Activated naive CD4-positive, alpha-beta T cell treated with anti-CD3 and anti-CD28 coated beads for 36 hours (primary cell): ENCODE measurements around the gene EDN3. TPM values are rescaled to one million over a fixed set of nuclear protein-coding genes. Genes with fewer than 3 reads are reported as not detected.

ENCODE experiments used
- CTCF ChIA-PET: fragments of 350-600 bp; sonication (Branson Sonifier 250); formaldehyde crosslinking; loops from one replicate; lab custom pipeline; 2021; ENCODE audit warnings: antibody characterized with exemption; lab: Charles Lee
- DNase-seq: peaks from one replicate; pipeline ENCODE4 v3.0.0-alpha.2; 2020
- H3K27ac Mint-ChIP-seq: one replicate; pipeline ENCODE4 v1.8.0; 2021; ENCODE audit warnings: mild to moderate bottlenecking, mixed read lengths
- H3K27me3 Mint-ChIP-seq: one replicate; pipeline ENCODE4 v1.8.0; 2021; ENCODE audit warnings: low read depth, mixed read lengths
- H3K36me3 Mint-ChIP-seq: one replicate; pipeline ENCODE4 v1.8.0; 2021; ENCODE audit warnings: low read depth, mixed read lengths
- H3K4me1 Mint-ChIP-seq: one replicate; pipeline ENCODE4 v1.8.0; 2021; ENCODE audit warnings: low read depth, mixed read lengths
- H3K4me3 Mint-ChIP-seq: one replicate; pipeline ENCODE4 v1.8.0; 2021; ENCODE audit warnings: mild to moderate bottlenecking, moderate library complexity, mixed read lengths
- H3K9me3 Mint-ChIP-seq: one replicate; pipeline ENCODE4 v1.8.0; 2021; ENCODE audit warnings: mixed read lengths
- intact Hi-C: fragments of 100-400 bp; cut with micrococcal nuclease; formaldehyde crosslinking; loops from one replicate; pipeline ENCODE4 v1.15.1; 2023
- total RNA-seq, 2 experiments: library from RNA; stranded (reverse); gene quantifications; one replicate each; pipeline ENCODE4 v1.2.3, GENCODE V29; 2021

Gene EDN3
- not detected for total RNA-seq

DNA sequence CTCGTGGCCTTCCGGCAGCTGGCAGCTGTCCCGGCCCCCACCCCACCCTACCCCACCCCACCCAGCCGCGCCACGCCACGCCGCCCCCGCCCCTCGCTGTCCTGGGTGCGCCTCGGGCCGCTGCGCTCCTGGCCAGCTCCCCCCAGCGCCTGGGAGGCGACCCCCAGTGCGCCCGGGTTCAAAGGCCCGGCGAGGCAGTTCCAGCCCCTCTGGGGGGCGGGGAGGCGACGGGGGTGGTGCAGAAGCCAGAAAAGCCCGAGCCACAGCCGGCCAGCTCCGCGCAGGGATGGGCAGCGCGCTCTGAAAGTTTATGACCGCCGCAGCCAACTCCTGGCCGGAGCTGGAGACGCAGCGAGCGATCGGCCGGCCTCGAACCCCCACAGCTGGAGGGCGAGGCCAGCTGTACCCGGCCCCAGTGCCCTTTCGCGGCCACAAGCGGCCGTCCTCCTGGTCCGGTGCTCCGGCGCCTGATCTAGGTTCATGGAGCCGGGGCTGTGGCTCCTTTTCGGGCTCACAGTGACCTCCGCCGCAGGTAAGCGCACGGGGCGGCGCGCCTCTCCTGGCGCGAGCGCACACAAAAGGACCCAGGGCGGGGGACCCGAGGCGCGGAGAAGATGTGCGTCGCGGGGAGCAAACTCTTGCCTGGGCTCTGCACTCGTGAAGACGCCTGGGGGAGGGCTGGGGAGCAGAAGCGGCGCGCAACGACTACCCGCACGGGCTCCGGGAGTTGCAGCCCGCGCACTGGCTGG is at the start of gene EDN3:
Gene EDN3 (plus strand): TSS at position 279 of the 749 bp plus-strand sequence. CDS start 202 bp downstream, at position 481.
- Mint-ChIP-seq H3K27me3 (peaks cover 14% of the 10 kb centered on the region), H3K4me1 (peaks cover 2% of the 10 kb centered on the region), H3K27ac (no peak within 1 kb of the TSS), H3K9me3 (no peaks in the 10 kb centered on the region), H3K4me3 (no peak within 1 kb of the TSS), H3K36me3 (no peaks in the 10 kb centered on the region)
- no peak for DNase-seq
- intact Hi-C loops, result no loop called here
- CTCF ChIA-PET, result no interaction called here

GRCh38 chr20:59253325-59253724 is 47.1 kb upstream of the EDN3 start:
- Mint-ChIP-seq H3K4me1 (peaks cover 46% of the 10 kb centered on the region), H3K27me3 (no peaks in the 10 kb centered on the region), H3K9me3 (peaks cover 18% of the 10 kb centered on the region), H3K36me3 (peaks cover 22% of the 10 kb centered on the region), H3K27ac (peak overlapping the region; percentile 92), H3K4me3 (peak overlapping the region; percentile 23)
- peak; percentile 17 for DNase-seq
- CTCF ChIA-PET, result interaction anchor here (0.6 to 3.1 kb wide), 11 partner anchors 11 to 346 kb away, joined by 3 to 7 read pairs (median 3); no protein-coding TSS in a partner anchor
- intact Hi-C loops, result loop anchor here (1.0 to 10.0 kb wide), 5 partner anchors 31 to 1629 kb away; partner anchors contain the start of genes RAB22A, ZBP1 and ZNF831

- DNase-seq, result peak; percentile 64
- H3K36me3 Mint-ChIP-seq, result peaks cover 22% of the 10 kb centered on the region
- peaks cover 18% of the 10 kb centered on the region for H3K9me3 Mint-ChIP-seq
- intact Hi-C loops, result loop anchor here (1.0 to 10.0 kb wide), 5 partner anchors 32 to 1629 kb away; partner anchors contain the start of genes RAB22A, ZBP1 and ZNF831
- H3K4me1 Mint-ChIP-seq, result peaks cover 50% of the 10 kb centered on the region
- H3K27ac Mint-ChIP-seq, result peak overlapping the region; percentile 92
- H3K4me3 Mint-ChIP-seq, result peak overlapping the region; percentile 16
- H3K27me3 Mint-ChIP-seq, result no peaks in the 10 kb centered on the region
- CTCF ChIA-PET, result interaction anchor here (0.6 to 3.1 kb wide), 13 partner anchors 10 to 346 kb away, joined by 3 to 7 read pairs (median 3); no protein-coding TSS in a partner anchor
Measured at GRCh38 chr20:59253779-59254319, 46.6 kb upstream of the EDN3 start.

GRCh38 chr20:59255256-59255655 is 45.2 kb upstream of the EDN3 start:
- CTCF ChIA-PET, result interaction anchor here (3.1 kb wide), 1 partner anchor 32 kb away, joined by 7 read pairs; no protein-coding TSS in a partner anchor
- Mint-ChIP-seq H3K4me3 (no peak overlapping the region), H3K4me1 (peaks cover 55% of the 10 kb centered on the region), H3K9me3 (peaks cover 18% of the 10 kb centered on the region), H3K27ac (no peak overlapping the region), H3K27me3 (no peaks in the 10 kb centered on the region), H3K36me3 (peaks cover 13% of the 10 kb centered on the region)
- no peak for DNase-seq
- intact Hi-C loops, result loop anchor here (5.0 to 10.0 kb wide), 3 partner anchors 603 to 1630 kb away; partner anchors contain the start of genes RAB22A, STX16 and ZBP1

GRCh38 chr20:59258221-59258621 is 42.2 kb upstream of the EDN3 start:
- Mint-ChIP-seq H3K27me3 (no peaks in the 10 kb centered on the region), H3K27ac (peak overlapping the region; percentile 75), H3K4me1 (peaks cover 43% of the 10 kb centered on the region), H3K4me3 (no peak overlapping the region), H3K36me3 (no peaks in the 10 kb centered on the region), H3K9me3 (no peaks in the 10 kb centered on the region)
- CTCF ChIA-PET, result interaction anchor here (0.8 to 1.6 kb wide), 3 partner anchors 20 to 146 kb away, joined by 3 to 6 read pairs (median 3); no protein-coding TSS in a partner anchor
- intact Hi-C loops, result loop anchor here (5.0 to 10.0 kb wide), 3 partner anchors 606 to 1633 kb away; partner anchors contain the start of genes RAB22A, STX16 and ZBP1
- peak; percentile 23 for DNase-seq

DNA sequence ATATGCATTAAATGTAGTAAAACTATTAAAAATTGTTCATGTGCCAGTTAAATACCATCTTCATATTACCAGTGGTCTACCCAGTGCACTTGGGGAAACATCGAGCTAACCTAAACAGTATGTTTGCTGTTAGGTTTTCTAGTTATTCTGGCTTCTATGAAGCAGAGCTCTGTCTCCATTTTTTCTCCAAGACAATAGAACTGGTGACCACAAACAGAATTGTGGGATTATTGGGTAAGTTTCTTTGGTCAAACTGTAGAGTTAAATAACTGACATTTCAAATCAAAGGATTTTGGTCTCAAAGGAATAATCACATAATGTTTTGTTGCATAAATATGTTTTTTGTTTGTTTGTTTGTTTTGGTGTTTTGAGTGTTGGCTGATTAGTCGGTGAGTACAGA is 40.5 kb upstream of the EDN3 start:
- no peak overlapping the region for H3K4me3 Mint-ChIP-seq
- no peaks in the 10 kb centered on the region for H3K9me3 Mint-ChIP-seq
- no peaks in the 10 kb centered on the region for H3K36me3 Mint-ChIP-seq
- no peaks in the 10 kb centered on the region for H3K27me3 Mint-ChIP-seq
- no peak overlapping the region for H3K27ac Mint-ChIP-seq
- peaks cover 26% of the 10 kb centered on the region for H3K4me1 Mint-ChIP-seq
- CTCF ChIA-PET, result no interaction called here
- intact Hi-C loops, result loop anchor here (5.0 to 10.0 kb wide), 3 partner anchors 608 to 1635 kb away; partner anchors contain the start of genes RAB22A, STX16 and ZBP1
- DNase-seq, result no peak

DNA sequence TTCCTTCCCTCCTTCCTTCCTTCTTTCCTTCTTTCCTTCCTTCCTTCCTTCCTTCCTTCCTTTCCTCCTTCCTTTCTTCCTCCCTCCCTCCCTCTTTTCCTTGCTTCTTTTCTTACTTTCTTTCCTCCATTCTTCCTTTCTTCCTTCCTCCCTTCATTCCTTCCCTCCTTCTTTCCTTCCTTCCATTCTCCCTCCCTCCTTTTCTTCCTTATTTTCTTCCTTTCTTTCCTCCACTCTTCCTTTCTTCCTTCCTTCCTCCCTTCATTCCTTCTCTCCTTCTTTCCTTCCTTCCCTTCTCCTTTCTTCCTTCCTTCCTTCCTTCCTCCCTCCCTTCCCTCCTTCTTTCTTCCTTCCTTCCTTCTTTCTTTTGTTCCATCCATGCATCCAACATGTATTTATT is 35.1 kb upstream of the EDN3 start:
- H3K27ac Mint-ChIP-seq, result no peak overlapping the region
- no peaks in the 10 kb centered on the region for H3K9me3 Mint-ChIP-seq
- no peaks in the 10 kb centered on the region for H3K36me3 Mint-ChIP-seq
- H3K4me3 Mint-ChIP-seq, result no peak overlapping the region
- intact Hi-C loops, result no loop called here
- peaks cover 6% of the 10 kb centered on the region for H3K4me1 Mint-ChIP-seq
- DNase-seq, result no peak
- H3K27me3 Mint-ChIP-seq, result no peaks in the 10 kb centered on the region
- CTCF ChIA-PET, result interaction anchor here (0.6 kb wide), 1 partner anchor 12 kb away, joined by 4 read pairs; no protein-coding TSS in a partner anchor

- H3K27me3 Mint-ChIP-seq, result no peaks in the 10 kb centered on the region
- H3K4me3 Mint-ChIP-seq, result no peak overlapping the region
- no peaks in the 10 kb centered on the region for H3K9me3 Mint-ChIP-seq
- CTCF ChIA-PET, result interaction anchor here (1.3 kb wide), 1 partner anchor 181 kb away, joined by 3 read pairs; no protein-coding TSS in a partner anchor
- no peaks in the 10 kb centered on the region for H3K36me3 Mint-ChIP-seq
- peaks cover 13% of the 10 kb centered on the region for H3K4me1 Mint-ChIP-seq
- intact Hi-C loops, result no loop called here
- DNase-seq, result no peak
- no peak overlapping the region for H3K27ac Mint-ChIP-seq
Measured at GRCh38 chr20:59268870-59269269, 31.5 kb upstream of the EDN3 start.

GRCh38 chr20:59269411-59270025 is 30.9 kb upstream of the EDN3 start:
- H3K27ac Mint-ChIP-seq, result no peak overlapping the region
- CTCF ChIA-PET, result interaction anchor here (1.3 kb wide), 1 partner anchor 181 kb away, joined by 3 read pairs; no protein-coding TSS in a partner anchor
- H3K27me3 Mint-ChIP-seq, result no peaks in the 10 kb centered on the region
- intact Hi-C loops, result no loop called here
- no peak overlapping the region for H3K4me3 Mint-ChIP-seq
- H3K4me1 Mint-ChIP-seq, result peaks cover 20% of the 10 kb centered on the region
- H3K9me3 Mint-ChIP-seq, result no peaks in the 10 kb centered on the region
- peak; percentile 28 for DNase-seq
- H3K36me3 Mint-ChIP-seq, result no peaks in the 10 kb centered on the region

DNA sequence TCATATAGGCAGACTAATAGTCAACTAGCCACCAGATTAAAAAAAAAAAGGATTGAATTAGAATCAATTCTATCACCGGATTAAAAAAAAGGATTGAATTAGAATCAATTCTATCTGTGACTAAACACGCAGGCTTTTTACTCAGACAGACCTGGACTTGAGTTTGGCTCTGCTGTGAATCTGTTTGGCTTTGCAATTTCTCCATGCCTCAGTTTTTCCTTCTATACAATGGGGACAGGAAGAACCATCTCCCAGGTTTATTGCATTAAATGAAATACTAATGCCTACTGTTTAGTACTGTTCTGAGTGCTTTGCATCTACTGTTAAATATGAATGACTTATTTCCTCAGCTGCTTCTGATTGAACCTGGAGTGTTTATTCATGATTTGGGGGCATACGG is 30.0 kb upstream of the EDN3 start:
- H3K4me3 Mint-ChIP-seq, result no peak overlapping the region
- no peaks in the 10 kb centered on the region for H3K36me3 Mint-ChIP-seq
- no peak for DNase-seq
- H3K27me3 Mint-ChIP-seq, result no peaks in the 10 kb centered on the region
- no peaks in the 10 kb centered on the region for H3K9me3 Mint-ChIP-seq
- H3K27ac Mint-ChIP-seq, result no peak overlapping the region
- H3K4me1 Mint-ChIP-seq, result peaks cover 21% of the 10 kb centered on the region
- intact Hi-C loops, result no loop called here
- CTCF ChIA-PET, result no interaction called here

DNA sequence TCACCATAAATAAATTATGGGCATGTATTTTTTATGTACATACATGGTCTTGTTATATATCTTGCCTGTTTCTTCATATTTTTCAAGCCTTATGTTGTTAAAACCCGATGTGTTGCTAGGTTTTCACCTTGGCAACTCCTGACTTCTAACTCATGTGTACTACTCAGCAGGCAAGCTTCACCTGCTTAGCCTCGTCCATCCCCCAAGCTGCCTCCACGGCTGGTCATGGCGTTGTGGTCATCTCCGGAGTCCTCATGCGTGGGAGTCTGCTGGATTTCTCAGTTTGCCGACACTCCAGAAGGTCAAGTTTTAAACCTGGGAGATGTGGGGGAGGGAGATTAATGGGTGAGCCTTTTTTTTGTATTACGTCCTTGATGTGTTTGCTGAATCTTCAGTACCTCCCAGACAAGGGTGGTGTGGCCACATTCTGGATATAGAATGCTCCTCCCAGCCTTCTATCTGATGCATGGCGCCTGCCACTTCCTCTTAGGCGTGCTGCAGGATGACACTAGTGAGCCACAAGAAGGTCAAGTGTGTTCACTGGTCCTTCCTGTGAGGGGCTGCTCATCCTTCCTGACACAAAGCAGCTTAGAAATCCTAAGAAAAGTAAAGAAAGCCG is 26.6 kb upstream of the EDN3 start:
- CTCF ChIA-PET, result no interaction called here
- DNase-seq, result peak; percentile 23
- Mint-ChIP-seq H3K27me3 (no peaks in the 10 kb centered on the region), H3K4me3 (no peak overlapping the region), H3K9me3 (no peaks in the 10 kb centered on the region), H3K27ac (no peak overlapping the region), H3K36me3 (no peaks in the 10 kb centered on the region), H3K4me1 (peaks cover 21% of the 10 kb centered on the region)
- intact Hi-C loops, result no loop called here
